HCT116 (cell line): ENCODE results near the gene SLC39A5. TPM values are rescaled to one million over a fixed set of nuclear protein-coding genes. Genes with fewer than 3 reads are reported as not detected.
"Not testable (repeated sequence)": the region's sequence is repeated elsewhere in the genome, so short reads cannot be mapped to it uniquely, and the experiment has no call there.

Experiments
- ATAC-seq: fragments of 200-7000 bp; cut with Tn5 transposase; 2 replicates; pipeline ENCODE4 v1.9.1; 2020; ENCODE audit warnings: mild to moderate bottlenecking, moderate library complexity
- BruUV-seq: library from RNA; stranded (reverse); fragments of 400-500 nt; replicated peaks from 2 replicates; lab custom pipeline; 2021; lab: Mats Ljungman, UMichigan
- CTCF ChIA-PET: fragments of 300-600 bp; sonication (Branson Sonifier 250); formaldehyde crosslinking; loops from one replicate; lab custom pipeline; 2021; ENCODE audit warnings: antibody characterized with exemption; lab: Charles Lee
- POLR2A ChIA-PET: fragments of 300-600, 350-600 bp; sonication (Branson Sonifier 250); formaldehyde crosslinking; loops from one replicate; lab custom pipeline; 2021; ENCODE audit warnings: antibody characterized with exemption; lab: Charles Lee
- RAD21 ChIA-PET, 2 experiments: fragments of 300-600 bp; sonication (Branson Sonifier 250); formaldehyde crosslinking; loops; one replicate each; lab custom pipeline; 2023; ENCODE audit warnings: low total read pairs in 2 of 2; ENCODE audit not compliant: uncharacterized antibody in 2 of 2, unreplicated experiment in 2 of 2, low non-redundant PET in 1 of 2; lab: Charles Lee
- DNase-seq: peaks from one replicate; pipeline ENCODE4 v3.0.0-alpha.2; 2010; ENCODE audit warnings: low read depth, low spot score
- H2AFZ ChIP-seq: fragments of 200-600 bp; shearing (Covaris generic), sonication (generic); 2 replicates; pipeline ENCODE4 v1.6.1; 2017; ENCODE audit warnings: low read depth, mixed run types, mixed read lengths, antibody characterized with exemption, low read length; ENCODE audit not compliant: poor library complexity, severe bottlenecking
- H3K27ac ChIP-seq: 2 replicates; pipeline ENCODE4 v1.5.1; 2012; ENCODE audit warnings: low read depth, low read length
- H3K27me3 ChIP-seq: fragments of 200-600 bp; sonication (generic); 2 replicates; pipeline ENCODE4 v1.6.1; 2016; ENCODE audit warnings: mixed run types, low read length, mixed read lengths; ENCODE audit not compliant: insufficient read depth
- H3K36me3 ChIP-seq, 2 experiments: fragments of 200-500 bp in 1 of 2; fragments of 200-600 bp in 1 of 2; sonication (Bioruptor generic) in 1 of 2; sonication (generic) in 1 of 2; 2 replicates each; pipeline versions ENCODE4 v1.5.1 to v1.6.1; 2014 to 2016; ENCODE audit warnings: low read length in 2 of 2, inconsistent platforms in 1 of 2, mixed read lengths in 1 of 2, mixed run types in 1 of 2; ENCODE audit not compliant: insufficient read depth in 2 of 2, control insufficient read depth in 1 of 2
- H3K4me1 ChIP-seq, 2 experiments: fragments of 200-600 bp in 1 of 2; sonication (generic) in 1 of 2; 2 replicates each; pipeline versions ENCODE4 v1.5.1 to v1.6.1; 2012 to 2017; ENCODE audit warnings: low read length in 2 of 2, inconsistent platforms in 1 of 2, mild to moderate bottlenecking in 1 of 2, mixed read lengths in 1 of 2, mixed run types in 1 of 2, moderate library complexity in 1 of 2; ENCODE audit not compliant: insufficient read depth in 2 of 2, control insufficient read depth in 1 of 2
- H3K4me2 ChIP-seq: fragments of 200-600 bp; sonication (generic); 2 replicates; pipeline ENCODE4 v1.6.1; 2017; ENCODE audit warnings: mixed run types, low read length, mixed read lengths
- H3K4me3 ChIP-seq, 2 experiments: fragments of 200-600 bp in 1 of 2; sonication (generic) in 1 of 2; replicated peaks in 1 of 2; 2 replicates each; pipeline ENCODE4 v1.5.1; 2011 to 2016; ENCODE audit warnings: low read length in 2 of 2, control low read depth in 1 of 2, low read depth in 1 of 2, mild to moderate bottlenecking in 1 of 2, mixed read lengths in 1 of 2, mixed run types in 1 of 2
- H3K79me2 ChIP-seq: fragments of 200-600 bp; sonication (generic); 2 replicates; pipeline ENCODE4 v1.6.1; 2017; ENCODE audit warnings: mild to moderate bottlenecking, mixed run types, low read length, moderate library complexity, mixed read lengths; ENCODE audit not compliant: insufficient read depth
- H3K9ac ChIP-seq: fragments of 200-600 bp; sonication (generic); 2 replicates; pipeline ENCODE4 v1.6.1; 2016; ENCODE audit warnings: low read length, mixed read lengths
- H3K9me2 ChIP-seq: fragments of 200-600 bp; sonication (generic), shearing (Covaris generic); 2 replicates; pipeline ENCODE4 v1.6.1; 2017; ENCODE audit warnings: mixed run types, mild to moderate bottlenecking, moderate library complexity; ENCODE audit not compliant: insufficient read depth
- H3K9me3 ChIP-seq, 2 experiments: fragments of 200-500 bp in 1 of 2; fragments of 200-600 bp in 1 of 2; sonication (Bioruptor generic) in 1 of 2; sonication (generic) in 1 of 2; 2 replicates each; pipeline ENCODE4 v1.6.1; 2014 to 2017; ENCODE audit warnings: low read length in 2 of 2, mixed read lengths in 2 of 2, inconsistent platforms in 1 of 2, low read depth in 1 of 2, mild to moderate bottlenecking in 1 of 2, mixed run types in 1 of 2, moderate library complexity in 1 of 2; ENCODE audit not compliant: control insufficient read depth in 1 of 2, insufficient read depth in 1 of 2
- H4K20me1 ChIP-seq: fragments of 200-600 bp; sonication (generic), shearing (Covaris generic); 2 replicates; pipeline ENCODE4 v1.6.1; 2017; ENCODE audit warnings: mixed run types, mild to moderate bottlenecking, moderate library complexity; ENCODE audit not compliant: insufficient read depth
- CTCF ChIP-seq, 3 experiments: fragments of 200-600 bp in 1 of 3; sonication (generic) in 1 of 3; IDR thresholded peaks in 2 of 3; conservative IDR thresholded peaks in 1 of 3; 2 replicates each; pipeline ENCODE4 v1.5.1; 2012 to 2017; ENCODE audit warnings: low read depth in 2 of 3, low read length in 2 of 3, antibody characterized with exemption in 1 of 3, borderline replicate concordance in 1 of 3, control low read depth in 1 of 3, mild to moderate bottlenecking in 1 of 3, mixed read lengths in 1 of 3, mixed run types in 1 of 3, moderate library complexity in 1 of 3; ENCODE audit not compliant: insufficient read depth in 1 of 3
- intact Hi-C: fragments of 100-400 bp; cut with micrococcal nuclease; formaldehyde crosslinking; loops from 2 replicates; pipeline ENCODE4 v1.10.0; 2022
- total RNA-seq: library from RNA; stranded (reverse); gene quantifications from one replicate; pipeline ENCODE4 v1.2.1, GENCODE V29; 2021; ENCODE audit not compliant: unreplicated experiment

Gene SLC39A5
- total RNA-seq, 1 experiment from 2014 or later = 0.66 TPM

- peak; percentile 69 to 94 (median 88) for TF ChIP-seq CTCF (IDR thresholded peaks at IDR 0.05 in 2 of 3, conservative IDR thresholded peaks at IDR 0.05 in 1 of 3; ENCODE audit: borderline replicate concordance in 1 of 3, insufficient read depth in 1 of 3, low read depth in 2 of 3, low read length in 2 of 3)
Measured at GRCh38 chr12:56193025-56193578, 36.7 kb upstream of the SLC39A5 start (continued).

GRCh38 chr12:56196818-56197550 is 32.9 kb upstream of the SLC39A5 start:
- H2AFZ ChIP-seq, H3K4me3 ChIP-seq, BruUV-seq, DNase-seq, H3K79me2 ChIP-seq, RAD21 ChIA-PET, ATAC-seq, H3K4me2 ChIP-seq, H4K20me1 ChIP-seq, intact Hi-C loops, H3K9me2 ChIP-seq, H3K27ac ChIP-seq, H3K27me3 ChIP-seq, H3K9me3 ChIP-seq, H3K9ac ChIP-seq, H3K4me1 ChIP-seq, H3K36me3 ChIP-seq: not testable (repeated sequence)
- ChIA-PET POLR2A (interaction anchor here (1.9 kb wide), 1 partner anchor 25 kb away, joined by 4 read pairs; the partner anchor contains the start of gene RNF41), CTCF (interaction anchor here (0.5 to 1.7 kb wide), 3 partner anchors 8 to 69 kb away, joined by 3 to 5 read pairs (median 3); no protein-coding TSS in a partner anchor)
